Left ventricle myocardium superior (tissue), 1 donor: Measurements from ENCODE around the gene CHCHD10. TPM values are rescaled to one million over a fixed set of nuclear protein-coding genes. Genes with fewer than 3 reads are reported as not detected.

Experiments used
- ATAC-seq: fragments of 200-7000 bp; cut with Tn5 transposase; one replicate; pipeline ENCODE4 v1.9.1; 2020; ENCODE audit warnings: mild to moderate bottlenecking, moderate library complexity
- DNase-seq: peaks from one replicate; pipeline ENCODE4 v3.0.0-alpha.2; 2020
- intact Hi-C: fragments of 100-400 bp; cut with micrococcal nuclease; formaldehyde crosslinking; loops from one replicate; pipeline ENCODE4 v1.11.0; 2022
- total RNA-seq: library from RNA; stranded (reverse); fragmentation: NEBNext Ultra II Directional; extraction: Animal tissue kit (Norgen Biotek cat#: 25700); gene quantifications from one replicate; pipeline ENCODE4 v1.2.1, GENCODE V29; 2021
- donor health status: DM: no; HTN: yes; CAD: no; lungs with severe emphysema.

The CHCHD10 gene
- total RNA-seq, 1 donor from 2014 or later, result 1,571 TPM

DNA sequence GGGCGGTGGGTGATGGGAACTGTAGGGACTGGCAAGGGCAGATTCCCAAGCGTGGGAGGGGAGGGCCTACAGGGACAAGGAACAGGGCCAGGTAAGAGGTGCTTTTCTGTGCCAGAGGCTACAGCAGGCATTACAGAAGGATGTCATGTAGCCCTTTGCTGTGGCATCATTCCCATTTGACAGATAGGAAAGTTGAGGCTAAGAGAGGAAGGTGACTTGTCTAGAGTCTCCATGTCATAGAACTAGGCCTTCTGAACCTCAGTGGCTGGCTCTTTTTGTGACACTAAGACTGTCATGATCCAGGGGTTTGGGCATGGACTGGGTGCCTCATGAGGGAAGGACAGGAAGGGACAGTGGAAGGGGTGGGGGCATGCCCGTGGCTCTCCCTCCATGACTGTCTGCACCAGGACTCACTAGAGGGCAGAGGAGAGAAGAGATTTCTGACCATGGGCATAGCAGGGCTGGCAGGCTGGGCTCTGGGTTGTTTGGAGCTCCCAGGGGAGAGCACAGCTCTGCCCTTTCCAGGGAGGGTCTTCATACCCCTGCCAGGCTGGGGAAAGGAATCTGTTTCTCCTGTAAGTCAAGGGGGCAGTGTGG is 8.1 kb upstream of the CHCHD10 start:
- no peak for DNase-seq
- ATAC-seq, result no peak
- intact Hi-C loops, result loop anchor here (10.0 kb wide), 1 partner anchor 69 kb away; no protein-coding TSS in a partner anchor

DNA sequence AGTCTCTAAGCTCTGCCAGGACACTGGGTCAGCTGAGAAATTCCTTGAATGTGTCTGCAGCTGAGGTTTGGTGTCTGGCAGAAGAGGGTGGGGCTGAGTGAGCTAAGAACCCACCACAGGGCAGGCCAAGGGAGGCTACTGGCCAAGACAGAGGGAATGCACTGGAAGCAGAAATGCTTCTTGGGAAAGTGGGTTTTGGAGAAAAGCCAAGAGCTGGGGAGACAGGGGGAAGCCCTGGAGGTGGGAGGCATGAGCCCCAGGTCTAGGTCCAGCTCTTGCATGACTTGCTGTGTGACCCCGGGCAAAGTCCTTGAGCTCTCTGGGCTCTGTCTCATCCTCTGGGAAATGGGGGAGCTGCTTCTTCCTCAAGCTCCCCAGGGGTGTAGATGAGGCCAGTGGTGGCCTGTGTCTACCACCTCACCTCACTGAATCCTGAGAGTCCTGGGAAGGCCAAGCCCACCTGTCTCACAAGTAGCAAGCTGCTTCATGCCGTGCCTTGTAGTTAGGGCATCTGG is 7.2 kb upstream of the CHCHD10 start:
- intact Hi-C loops, result loop anchor here (10.0 kb wide), 1 partner anchor 70 kb away; no protein-coding TSS in a partner anchor

DNA sequence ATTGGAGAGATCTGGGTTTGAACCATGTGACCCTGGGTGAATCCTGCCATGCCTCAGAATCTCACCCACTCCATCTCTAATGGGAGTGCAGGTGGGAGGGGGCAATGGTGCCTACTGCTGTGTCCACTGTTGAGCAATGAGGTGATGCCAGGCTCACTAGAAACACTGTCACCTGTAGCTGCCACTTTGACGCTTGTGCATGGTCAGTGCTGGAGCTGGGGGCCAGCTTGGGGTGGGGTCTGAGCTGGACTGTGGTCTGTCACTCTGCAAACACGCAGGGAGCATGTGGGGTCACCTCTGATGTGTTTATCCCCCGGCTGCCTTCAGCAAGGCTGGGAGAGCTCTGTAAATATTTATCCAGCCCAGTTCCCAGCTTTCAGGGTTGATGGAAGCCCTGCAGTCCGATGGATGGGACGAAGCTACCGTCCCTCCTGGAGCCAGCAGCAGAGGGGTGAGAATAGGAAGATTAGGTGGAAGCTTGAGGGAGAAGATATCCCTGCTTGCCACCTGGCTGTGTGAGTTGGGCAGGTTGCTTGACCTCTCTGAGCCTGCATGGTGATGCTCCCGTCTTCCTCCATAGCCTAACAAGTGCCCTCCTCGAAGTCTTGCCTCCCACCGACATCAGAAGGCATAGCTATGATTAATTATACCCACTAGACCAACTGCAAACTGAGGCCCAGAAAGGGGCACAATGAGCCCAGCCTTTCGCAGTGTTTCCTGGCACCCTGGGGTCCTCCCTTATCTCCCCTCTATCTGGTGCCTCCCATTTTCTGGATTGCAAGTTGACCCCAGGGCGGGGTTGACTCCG is 6.5 kb upstream of the CHCHD10 start:
- no peak for DNase-seq
- ATAC-seq, result no peak
- intact Hi-C loops, result loop anchor here (10.0 kb wide), 1 partner anchor 70 kb away; no protein-coding TSS in a partner anchor

More for the DNA sequence above, 7.2 kb upstream of the CHCHD10 start:
- ATAC-seq (no peak), DNase-seq (no peak)

DNA sequence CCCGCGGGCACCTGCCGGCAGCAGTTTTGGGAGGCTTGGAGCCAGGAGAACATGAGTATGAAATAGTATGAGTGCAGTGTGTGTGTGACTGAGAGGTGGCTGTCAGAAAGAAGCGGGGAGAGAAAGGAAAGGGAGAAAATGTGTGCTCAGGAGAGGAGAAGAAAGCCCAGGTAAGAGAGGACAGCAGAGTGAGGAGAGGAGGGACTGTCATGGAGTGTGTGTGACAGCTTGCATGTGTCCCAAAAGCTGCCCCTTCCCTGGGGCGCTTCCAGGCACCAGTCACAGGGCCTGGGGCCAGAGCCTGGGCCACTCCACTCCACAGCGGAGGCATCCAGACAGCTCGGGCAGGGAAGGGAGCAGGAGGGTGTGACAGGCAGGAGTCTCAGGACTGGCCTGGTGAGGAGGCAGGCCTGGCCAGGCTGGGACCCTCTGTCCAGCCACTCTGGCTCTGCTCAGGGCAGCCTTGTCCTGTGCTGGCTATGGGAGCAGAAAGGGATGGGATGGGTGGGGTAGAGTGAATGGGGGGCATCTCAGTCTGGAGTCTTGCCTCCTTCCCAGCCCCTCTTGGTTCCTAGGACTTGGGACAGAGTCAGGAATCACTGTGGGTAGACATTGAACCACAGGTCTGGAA is 5.8 kb upstream of the CHCHD10 start:
- DNase-seq (peak; percentile 79), ATAC-seq (peak; percentile 75)
- intact Hi-C loops, result loop anchor here (10.0 kb wide), 1 partner anchor 71 kb away; no protein-coding TSS in a partner anchor

DNA sequence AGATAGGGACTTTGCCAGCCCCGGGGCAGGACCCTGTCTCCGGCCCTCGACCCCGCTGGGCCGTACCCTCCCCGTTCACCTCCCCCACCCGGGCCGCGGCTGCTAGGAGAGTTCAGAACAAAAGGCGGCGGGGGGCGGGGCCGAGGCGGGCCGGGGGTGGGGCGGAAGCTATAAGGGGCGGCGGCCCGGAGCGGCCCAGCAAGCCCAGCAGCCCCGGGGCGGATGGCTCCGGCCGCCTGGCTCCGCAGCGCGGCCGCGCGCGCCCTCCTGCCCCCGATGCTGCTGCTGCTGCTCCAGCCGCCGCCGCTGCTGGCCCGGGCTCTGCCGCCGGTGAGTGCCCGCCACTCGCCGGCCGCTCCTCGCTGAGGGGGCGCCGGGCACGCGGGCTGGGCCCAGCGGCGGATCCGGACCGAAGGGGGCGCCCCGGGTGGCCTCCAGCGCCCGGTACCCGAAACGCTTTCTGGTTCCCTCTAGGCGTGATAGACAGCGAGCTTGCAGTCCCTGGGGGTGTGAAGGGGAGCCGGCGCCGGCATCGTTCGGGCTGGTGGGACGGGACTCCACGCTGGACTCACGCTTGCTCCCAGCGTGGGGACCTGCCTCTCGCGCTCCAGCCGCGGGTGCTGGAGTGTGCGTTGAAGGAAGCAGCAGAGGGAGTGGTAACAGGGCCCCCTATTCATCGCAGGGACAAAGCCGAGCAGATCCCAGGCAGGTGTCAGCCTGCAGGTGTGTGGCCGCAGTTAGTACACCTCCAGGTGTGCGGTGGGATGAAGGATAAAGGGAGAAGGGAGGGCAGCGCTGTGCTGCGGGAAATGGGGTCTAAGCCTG is 5.1 kb upstream of the CHCHD10 start, which contains the start of gene MMP11:
TSS of gene MMP11 (plus strand) at position 201 of the 825 bp plus-strand sequence. CDS start at position 223, 22 bp downstream.
- intact Hi-C loops, result loop anchor here (10.0 kb wide), 1 partner anchor 72 kb away; no protein-coding TSS in a partner anchor
- peak; percentile 82 for DNase-seq
- peak; percentile 35 for ATAC-seq

DNA sequence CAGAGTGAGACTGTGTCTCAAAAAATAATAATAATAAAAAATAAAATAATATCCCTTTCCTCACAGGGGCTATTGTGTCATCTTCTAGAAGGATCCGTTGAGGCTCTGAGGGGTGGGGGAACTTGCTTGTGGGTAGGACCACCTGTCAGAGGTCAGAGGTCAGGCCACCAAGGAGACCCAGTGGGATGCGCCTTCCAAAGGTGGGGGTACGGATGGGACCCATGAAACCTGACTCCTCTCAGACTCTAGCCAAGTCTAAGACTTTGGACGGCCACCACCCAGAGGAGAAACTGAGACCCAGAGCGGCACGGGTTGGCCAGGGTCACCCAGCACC is 4.5 kb upstream of the CHCHD10 start:
- no peak for ATAC-seq
- intact Hi-C loops, result loop anchor here (10.0 kb wide), 1 partner anchor 73 kb away; no protein-coding TSS in a partner anchor
- DNase-seq, result no peak

DNA sequence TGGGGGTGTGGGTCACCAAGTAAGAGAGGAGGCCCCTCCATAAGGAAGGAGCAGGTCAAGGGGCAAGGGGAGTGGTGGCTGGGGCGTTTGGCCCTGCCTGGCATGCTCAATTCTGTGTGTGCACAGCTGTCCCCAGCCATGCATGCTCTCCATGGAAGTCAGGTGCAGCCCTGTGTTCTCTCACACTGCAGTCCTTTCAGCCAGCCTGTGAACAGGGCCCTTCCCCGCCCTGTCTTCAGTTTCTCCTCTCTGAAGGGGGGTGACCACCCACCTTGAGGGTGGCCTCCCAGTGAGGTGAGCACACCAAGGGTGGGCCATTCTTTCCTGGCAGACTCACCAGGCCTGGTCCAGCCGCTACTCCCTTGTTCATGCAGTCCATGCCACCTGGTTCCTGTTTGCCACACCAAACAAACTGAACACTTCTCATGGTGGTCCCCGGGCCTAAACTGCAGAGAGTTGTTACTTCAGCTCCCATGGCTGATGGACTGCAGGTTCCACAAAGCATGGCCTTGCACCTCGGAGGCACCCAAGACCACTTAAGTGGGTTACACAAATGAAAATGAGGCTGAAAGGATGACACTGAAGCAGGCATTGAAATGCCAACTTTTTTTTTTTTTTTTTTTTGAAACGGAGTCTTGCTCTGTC is 1.7 kb upstream of the CHCHD10 start:
- DNase-seq (no peak), ATAC-seq (no peak)
- intact Hi-C loops, result no loop called here

DNA sequence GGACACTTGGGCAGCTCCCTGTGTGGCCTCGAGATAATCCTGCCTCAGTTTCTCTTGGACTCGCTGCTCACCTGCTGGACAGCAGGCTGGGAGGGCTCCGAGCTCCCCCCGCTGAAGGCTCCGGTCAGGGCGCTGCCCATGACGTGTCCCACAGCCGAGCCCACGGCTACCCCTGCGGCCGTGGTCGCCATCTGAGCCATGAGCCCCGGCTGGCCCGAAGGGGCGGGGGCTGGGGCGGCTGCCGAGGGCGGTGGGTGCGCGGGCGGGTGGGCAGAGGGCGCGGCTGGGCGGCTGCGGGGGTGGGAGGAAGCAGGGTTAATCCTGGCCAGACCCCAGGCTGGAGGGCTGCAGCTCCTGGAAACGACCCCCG is 484 bp downstream of the CHCHD10 start:
- ATAC-seq (peak; percentile 6), DNase-seq (no peak)
- intact Hi-C loops, result no loop called here

DNA sequence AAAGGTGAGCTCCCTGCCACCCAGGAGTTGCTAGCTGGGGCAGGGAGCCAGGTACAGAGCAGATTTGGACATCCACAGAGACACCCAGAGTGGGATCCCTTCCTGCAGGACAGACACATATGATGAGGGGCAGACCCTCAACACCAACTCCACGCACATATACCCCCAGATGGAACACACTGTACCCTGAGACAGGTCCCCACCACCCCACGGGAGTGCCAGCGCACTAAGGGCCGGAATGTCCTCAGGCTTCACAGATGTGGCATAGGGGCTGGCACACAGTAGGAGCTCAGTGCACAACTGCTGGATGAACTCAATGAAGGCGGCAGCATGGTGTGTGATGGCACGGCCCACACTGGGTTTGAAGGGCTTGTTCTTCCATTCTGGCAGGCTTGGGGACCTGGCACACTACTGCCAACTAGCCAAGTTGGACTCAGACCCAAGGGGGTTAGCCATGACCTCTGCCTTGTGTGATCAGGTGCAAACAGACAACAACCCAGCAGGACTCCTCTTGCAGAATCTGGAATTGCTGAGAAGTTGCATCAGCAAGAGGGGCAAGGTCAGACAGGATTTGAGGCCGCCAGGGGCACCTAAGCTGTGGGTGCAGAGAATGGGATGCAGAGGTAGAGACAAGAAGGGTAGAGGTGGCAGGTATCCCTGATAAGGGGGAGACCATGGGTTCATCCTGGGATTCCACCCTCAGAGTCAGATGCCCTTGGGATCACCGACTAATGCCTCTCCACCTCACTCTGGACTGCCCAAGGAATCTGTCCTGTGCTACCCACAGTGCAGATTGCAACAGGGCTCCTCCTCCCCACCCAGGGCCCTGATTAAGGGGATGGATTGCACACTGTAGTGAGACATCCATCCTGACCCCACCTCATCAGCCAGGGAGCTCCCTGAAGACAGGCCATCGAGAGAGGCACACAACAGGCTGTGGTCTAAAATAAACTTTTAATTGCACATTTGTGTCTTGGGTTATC is 2.6 kb downstream of the CHCHD10 start:
- no peak for ATAC-seq
- intact Hi-C loops, result no loop called here
- no peak for DNase-seq

DNA sequence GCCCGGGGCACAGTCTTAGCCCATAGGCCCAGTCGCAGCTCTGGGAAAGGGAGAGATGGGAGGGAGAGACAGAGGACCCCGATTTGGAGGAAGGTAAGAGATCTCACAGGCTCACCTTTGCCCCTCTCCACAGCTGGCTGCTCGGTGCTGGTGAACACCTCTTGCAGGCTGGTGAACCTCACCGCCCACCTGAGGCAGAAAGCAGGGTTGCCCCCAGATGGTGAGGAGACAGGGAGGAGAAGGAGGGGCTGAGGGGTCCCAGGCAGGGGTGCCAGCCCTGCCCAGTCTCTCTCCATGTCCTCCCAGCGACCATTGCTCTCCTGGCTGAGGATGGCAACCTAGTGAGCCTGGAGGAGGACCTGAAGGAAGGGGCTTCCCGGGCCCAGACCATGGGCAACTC is 3.8 kb downstream of the CHCHD10 start:
- ATAC-seq, result no peak
- DNase-seq, result no peak
- intact Hi-C loops, result no loop called here

DNA sequence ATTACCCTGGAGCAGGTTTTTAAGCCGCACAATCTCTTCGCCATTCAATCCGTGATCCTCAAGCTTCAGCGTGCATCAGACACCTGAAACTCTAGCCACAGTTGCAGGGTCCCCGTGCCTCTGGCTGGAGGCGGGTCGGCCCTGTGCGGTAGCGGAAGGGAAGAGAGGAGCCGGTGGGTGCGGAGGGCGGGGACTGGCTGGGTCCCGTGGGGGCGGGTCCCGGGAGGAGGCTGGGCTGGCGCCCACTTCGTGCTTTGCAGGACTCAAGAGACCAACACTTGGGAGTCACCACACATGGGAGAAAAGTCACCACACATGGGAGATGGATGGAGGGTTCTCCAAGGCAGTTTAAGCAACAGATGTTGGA is 4.2 kb downstream of the CHCHD10 start:
- intact Hi-C loops, result no loop called here
- ATAC-seq, result no peak
- peak; percentile 62 for DNase-seq

DNA sequence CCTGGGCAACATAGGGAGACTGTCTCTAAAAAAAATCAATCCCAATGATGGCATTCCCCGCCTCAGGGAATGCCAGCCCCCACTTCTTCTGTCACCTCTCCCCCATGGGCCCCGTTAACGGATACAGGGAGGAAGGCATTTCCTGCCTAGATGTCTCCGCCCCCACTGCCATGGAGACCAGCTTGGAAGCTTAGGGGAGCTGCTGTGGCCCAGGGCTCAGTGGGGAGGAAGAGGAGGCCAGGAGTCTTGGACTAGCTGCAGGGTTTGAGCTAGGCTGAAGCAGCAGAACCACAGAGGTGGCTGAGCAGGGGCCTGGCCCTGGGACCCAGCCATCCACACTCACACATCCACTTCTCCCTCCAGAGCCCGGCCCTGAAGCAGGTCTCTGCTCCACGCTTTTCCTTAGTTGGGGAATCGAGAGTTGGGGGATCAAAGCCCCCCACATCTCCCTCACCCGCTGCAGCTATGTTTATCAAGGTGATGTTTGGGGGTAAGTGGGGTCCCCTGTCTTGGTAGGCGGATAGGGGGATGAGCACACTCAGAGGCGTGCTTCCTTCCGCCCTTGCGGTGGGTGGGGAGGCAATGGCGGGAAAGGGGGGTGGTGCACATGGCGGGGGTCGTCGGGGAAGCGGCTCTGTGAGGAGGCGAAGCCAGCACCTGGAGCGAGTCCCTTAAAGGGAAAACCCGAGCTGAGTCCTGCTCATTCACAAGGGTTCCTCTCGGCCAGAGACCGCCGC is 4.8 kb downstream of the CHCHD10 start, which contains the start of gene C22orf15:
TSS of gene C22orf15 (plus strand) at position 149 of the 737 bp plus-strand sequence. CDS start at position 466, 317 bp downstream.
- ATAC-seq (peak; percentile 1), DNase-seq (peak; percentile 54)
- intact Hi-C loops, result no loop called here

DNA sequence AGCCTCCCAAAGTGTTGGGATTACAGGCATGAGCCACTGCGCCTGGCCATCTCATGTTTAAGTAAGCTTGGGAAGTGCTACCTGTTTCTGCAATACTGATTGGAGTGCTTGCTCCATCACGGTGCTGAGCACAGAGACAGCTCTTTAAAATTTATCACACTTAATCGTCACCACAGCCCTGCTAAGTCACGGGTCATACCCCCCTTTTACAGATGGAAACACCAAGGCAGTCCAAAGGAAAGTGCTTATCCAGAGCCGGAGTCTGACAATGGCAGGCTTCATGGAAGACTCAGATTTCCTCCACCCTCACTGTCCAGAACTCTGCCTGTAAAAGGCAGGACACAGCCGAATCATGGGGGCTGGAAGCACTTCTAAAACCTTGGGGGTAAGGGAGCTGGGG is 7.7 kb downstream of the CHCHD10 start:
- intact Hi-C loops, result no loop called here
- ATAC-seq (no peak), DNase-seq (no peak)

DNA sequence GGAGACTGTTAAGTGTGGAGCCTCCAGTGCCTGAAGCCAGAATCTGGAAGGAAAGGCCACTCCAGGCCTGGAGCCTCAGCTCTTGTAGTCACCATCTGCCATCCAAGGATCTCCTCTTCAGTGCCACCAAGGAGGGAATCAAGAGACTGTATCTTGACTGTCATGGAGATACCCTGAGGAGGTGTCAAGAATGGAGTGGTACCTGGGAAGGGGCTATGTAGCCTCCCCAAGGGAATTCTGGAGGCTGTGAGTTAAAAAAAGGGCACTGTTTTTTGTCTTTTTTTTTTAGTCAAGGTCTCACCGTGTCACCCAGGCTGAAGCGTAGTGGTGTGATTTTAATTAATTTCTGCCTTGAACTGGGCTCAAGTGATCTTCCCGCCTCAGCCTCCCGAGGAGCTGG is 8.2 kb downstream of the CHCHD10 start:
- intact Hi-C loops, result no loop called here
- DNase-seq (no peak), ATAC-seq (no peak)

DNA sequence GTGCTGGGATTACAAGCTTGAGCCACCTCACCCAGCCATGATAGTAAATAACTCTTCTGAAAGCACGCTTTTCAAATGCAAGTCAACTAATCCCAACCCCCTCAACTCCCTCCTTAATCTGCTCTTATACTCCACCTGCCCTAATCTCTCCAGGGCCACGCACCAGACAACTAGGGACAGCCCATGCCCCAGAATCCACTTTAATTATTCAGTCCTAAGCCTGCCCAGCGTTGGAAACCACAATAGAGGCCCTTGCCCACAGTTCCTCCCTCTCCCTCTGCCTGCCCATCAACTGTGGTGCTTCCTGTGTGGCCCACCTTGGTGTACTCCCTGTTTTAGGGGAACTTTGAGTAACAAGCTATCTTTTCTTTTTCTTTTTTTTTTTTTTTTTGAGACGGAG is 10.9 kb downstream of the CHCHD10 start:
- intact Hi-C loops, result no loop called here
- ATAC-seq (no peak), DNase-seq (no peak)

DNA sequence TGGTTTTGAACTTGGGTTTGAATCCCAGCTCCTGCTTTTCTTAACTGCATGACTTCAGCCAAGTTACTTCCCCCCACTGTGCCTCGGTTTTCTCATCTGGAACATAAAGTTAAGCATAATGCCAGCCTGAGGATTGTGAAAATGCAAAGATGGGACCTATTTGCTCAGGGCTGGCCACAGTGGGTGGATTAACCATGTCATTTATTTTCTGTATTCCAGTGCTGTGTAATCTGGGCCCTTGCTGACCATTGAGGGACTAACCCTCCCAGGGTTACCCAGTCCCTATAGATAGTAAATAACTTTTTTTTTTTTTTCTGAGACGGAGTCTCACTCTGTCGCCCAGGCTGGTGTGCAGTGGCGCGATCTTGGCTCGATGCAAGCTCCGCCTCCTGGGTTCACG is 12.1 kb downstream of the CHCHD10 start:
- intact Hi-C loops, result no loop called here
- ATAC-seq, result no peak

More for the DNA sequence above, 12.1 kb downstream of the CHCHD10 start:
- no peak for DNase-seq
